HUES6 (cell line): ENCODE results near the gene CACHD1.

ENCODE experiments used
- H3K27ac ChIP-seq: 2 replicates; pipeline ENCODE4 v1.7.0; 2013; ENCODE audit warnings: low read depth, mild to moderate bottlenecking, low read length, inconsistent platforms
- H3K27me3 ChIP-seq: 2 replicates; pipeline ENCODE4 v1.6.1; 2013; ENCODE audit warnings: low read length; ENCODE audit not compliant: control insufficient read depth, insufficient read depth
- H3K36me3 ChIP-seq: 2 replicates; pipeline ENCODE4 v1.6.1; 2013; ENCODE audit warnings: low read length; ENCODE audit not compliant: control insufficient read depth, insufficient read depth
- H3K4me1 ChIP-seq: 2 replicates; pipeline ENCODE4 v1.6.1; 2013; ENCODE audit warnings: low read length; ENCODE audit not compliant: control insufficient read depth, insufficient read depth
- H3K4me3 ChIP-seq: 2 replicates; pipeline ENCODE4 v1.5.1; 2013; ENCODE audit warnings: low read depth, low read length
- H3K9ac ChIP-seq: one replicate; pipeline ENCODE4 v1.6.1; 2013; ENCODE audit warnings: mild to moderate bottlenecking, low read length
- H3K9me3 ChIP-seq: 2 replicates; pipeline ENCODE4 v1.6.1; 2013; ENCODE audit warnings: low read depth, low read length; ENCODE audit not compliant: control insufficient read depth, insufficient read depth

CACHD1 gene

DNA sequence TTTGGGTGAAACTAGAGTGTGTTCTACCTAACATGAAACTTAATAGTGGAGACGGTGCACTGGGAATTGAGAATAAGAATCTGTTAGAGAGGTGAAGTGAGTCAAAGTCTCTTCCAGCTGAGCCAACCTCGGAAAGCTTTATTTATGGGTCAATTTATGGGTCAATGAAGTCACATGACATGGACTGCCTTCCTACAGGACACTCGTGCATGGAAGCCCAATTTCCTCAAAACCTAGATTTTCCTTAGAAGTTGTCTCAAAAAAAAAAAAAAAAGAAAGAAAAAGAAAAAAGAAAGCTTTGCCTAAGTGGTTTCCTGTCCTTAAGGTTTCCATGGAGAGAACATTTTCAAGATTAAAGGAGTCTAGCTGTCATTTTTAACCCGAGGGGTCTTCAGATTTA, 26.7 kb downstream of the CACHD1 start:
- H3K9ac ChIP-seq: no peak overlapping the region

DNA sequence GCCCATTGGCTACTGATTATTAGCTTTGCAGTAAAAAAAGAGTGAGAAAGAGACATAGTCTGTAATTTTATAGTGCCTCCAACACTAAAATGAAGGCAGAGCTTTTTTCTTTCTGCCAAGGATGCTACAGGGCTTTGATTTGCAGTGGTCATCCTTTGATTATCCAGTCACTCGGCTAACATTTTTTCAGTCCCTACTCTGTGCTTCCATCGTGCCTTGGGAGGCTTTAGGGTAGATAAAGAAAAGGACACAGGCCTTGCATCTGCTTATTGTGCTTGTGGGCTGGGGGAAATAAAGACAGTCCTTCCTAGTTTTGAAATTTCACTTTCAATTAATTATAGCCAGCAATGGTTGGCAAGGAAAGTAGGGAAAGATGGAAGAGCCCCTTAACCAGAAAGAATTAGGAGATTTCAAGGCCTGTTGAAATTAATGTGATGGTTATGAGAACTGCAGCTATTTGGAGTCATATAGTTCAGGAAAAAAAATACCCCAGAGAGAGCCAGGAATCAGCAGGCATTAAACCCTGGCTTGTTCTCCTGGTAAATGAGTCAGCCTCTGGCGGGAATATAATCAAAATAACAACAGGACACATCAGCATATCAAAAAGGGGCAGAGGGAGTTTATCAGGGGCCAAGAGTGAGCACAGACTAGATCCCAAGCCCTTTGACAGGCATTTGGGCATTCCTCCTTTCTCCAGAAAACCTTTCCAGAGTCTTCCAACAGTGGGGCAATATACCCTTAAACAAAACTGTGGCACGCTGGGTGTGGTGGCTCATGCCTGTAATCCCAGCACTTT, 27.4 kb downstream of the CACHD1 start:
- H3K27ac ChIP-seq: peak overlapping the region; percentile 66
- H3K27me3 ChIP-seq: no peaks in the 10 kb centered on the region
- 0 out of 2 replicates have a peak overlapping the region, but pooled peaks have one; percentile 13 for H3K4me3 ChIP-seq
- H3K9me3 ChIP-seq: no peaks in the 10 kb centered on the region
- H3K9ac ChIP-seq: peak overlapping the region; percentile 21
- H3K4me1 ChIP-seq: peaks cover 73% of the 10 kb centered on the region
- H3K36me3 ChIP-seq: no peaks in the 10 kb centered on the region; the same call in 1 of the 2 replicates

More for the DNA sequence above, 26.7 kb downstream of the CACHD1 start:
- H3K27me3 ChIP-seq: no peaks in the 10 kb centered on the region
- no peaks in the 10 kb centered on the region for H3K9me3 ChIP-seq
- no peak overlapping the region for H3K4me3 ChIP-seq
- peaks cover 72% of the 10 kb centered on the region for H3K4me1 ChIP-seq
- H3K27ac ChIP-seq: peak overlapping the region; percentile 66
- no peaks in the 10 kb centered on the region; the same call in 1 of the 2 replicates for H3K36me3 ChIP-seq

- Histone ChIP-seq H3K9me3 (no peaks in the 10 kb centered on the region), H3K36me3 (no peaks in the 10 kb centered on the region; the same call in 1 of the 2 replicates), H3K27me3 (no peaks in the 10 kb centered on the region), H3K4me1 (peaks cover 73% of the 10 kb centered on the region), H3K9ac (no peak overlapping the region), H3K27ac (no peak overlapping the region), H3K4me3 (0 out of 2 replicates have a peak overlapping the region, but pooled peaks have one; percentile 13)
Observed at GRCh38 chr1:64498325-64498724, 28.4 kb downstream of the CACHD1 start.

- no peaks in the 10 kb centered on the region for H3K27me3 ChIP-seq
- peaks cover 73% of the 10 kb centered on the region for H3K4me1 ChIP-seq
- H3K36me3 ChIP-seq: no peaks in the 10 kb centered on the region; the same call in 1 of the 2 replicates
- H3K9ac ChIP-seq: no peak overlapping the region
- H3K27ac ChIP-seq: no peak overlapping the region
- no peaks in the 10 kb centered on the region for H3K9me3 ChIP-seq
- no peak overlapping the region for H3K4me3 ChIP-seq
Observed at GRCh38 chr1:64499011-64499410, 29.1 kb downstream of the CACHD1 start.

DNA sequence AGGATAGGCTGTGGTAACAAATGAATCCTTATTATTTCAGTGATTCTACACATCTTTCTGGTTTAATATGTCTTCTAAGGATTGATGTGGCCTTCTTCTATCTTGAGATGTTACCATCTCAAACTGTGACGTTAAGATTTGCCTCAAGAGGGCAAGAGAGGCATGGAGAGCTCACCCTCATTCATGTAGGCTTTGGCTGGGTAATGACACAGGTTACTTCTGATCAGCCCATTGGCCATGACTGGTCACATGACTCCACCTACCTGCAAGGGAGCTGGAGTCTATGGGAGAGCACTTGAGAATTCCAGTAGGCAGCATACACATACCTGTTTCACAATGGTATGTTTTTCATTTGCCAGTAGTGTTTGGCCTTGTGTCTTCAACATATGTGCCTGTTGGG, 30.0 kb downstream of the CACHD1 start:
- no peak overlapping the region for H3K4me3 ChIP-seq
- H3K27ac ChIP-seq: no peak overlapping the region
- peaks cover 73% of the 10 kb centered on the region for H3K4me1 ChIP-seq
- no peaks in the 10 kb centered on the region for H3K9me3 ChIP-seq
- H3K27me3 ChIP-seq: no peaks in the 10 kb centered on the region
- no peak overlapping the region for H3K9ac ChIP-seq
- H3K36me3 ChIP-seq: no peaks in the 10 kb centered on the region; the same call in 1 of the 2 replicates

DNA sequence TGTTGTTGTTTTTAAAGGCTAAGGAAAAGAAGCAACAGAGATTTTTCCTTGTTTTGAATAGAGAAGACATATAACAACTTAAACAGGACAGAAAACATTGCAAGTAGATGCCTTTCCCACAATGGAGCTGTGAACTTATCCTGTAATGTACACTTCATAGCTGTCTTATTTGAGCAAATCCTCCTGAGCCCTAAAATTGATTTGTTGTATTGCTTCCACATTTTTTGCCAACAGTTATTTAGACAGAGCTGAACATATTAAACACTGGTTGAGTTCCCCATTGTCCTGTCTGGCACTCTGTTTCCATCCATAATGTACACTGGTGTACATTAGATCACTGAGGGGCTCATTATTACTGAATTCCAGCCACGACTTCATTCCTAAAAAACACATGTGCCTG, 32.2 kb downstream of the CACHD1 start:
- Histone ChIP-seq H3K4me1 (peaks cover 66% of the 10 kb centered on the region), H3K4me3 (no peak overlapping the region), H3K27ac (no peak overlapping the region), H3K9me3 (no peaks in the 10 kb centered on the region), H3K9ac (no peak overlapping the region), H3K27me3 (peaks cover 13% of the 10 kb centered on the region), H3K36me3 (no peaks in the 10 kb centered on the region; the same call in 1 of the 2 replicates)

GRCh38 chr1:64502931-64503330, 33.0 kb downstream of the CACHD1 start:
- peaks cover 71% of the 10 kb centered on the region for H3K4me1 ChIP-seq
- H3K27ac ChIP-seq: no peak overlapping the region
- no peak overlapping the region; the same call in 1 of the 2 replicates for H3K4me3 ChIP-seq
- no peak overlapping the region for H3K9ac ChIP-seq
- H3K27me3 ChIP-seq: peaks cover 22% of the 10 kb centered on the region
- no peaks in the 10 kb centered on the region for H3K9me3 ChIP-seq
- H3K36me3 ChIP-seq: no peaks in the 10 kb centered on the region; the same call in 1 of the 2 replicates

DNA sequence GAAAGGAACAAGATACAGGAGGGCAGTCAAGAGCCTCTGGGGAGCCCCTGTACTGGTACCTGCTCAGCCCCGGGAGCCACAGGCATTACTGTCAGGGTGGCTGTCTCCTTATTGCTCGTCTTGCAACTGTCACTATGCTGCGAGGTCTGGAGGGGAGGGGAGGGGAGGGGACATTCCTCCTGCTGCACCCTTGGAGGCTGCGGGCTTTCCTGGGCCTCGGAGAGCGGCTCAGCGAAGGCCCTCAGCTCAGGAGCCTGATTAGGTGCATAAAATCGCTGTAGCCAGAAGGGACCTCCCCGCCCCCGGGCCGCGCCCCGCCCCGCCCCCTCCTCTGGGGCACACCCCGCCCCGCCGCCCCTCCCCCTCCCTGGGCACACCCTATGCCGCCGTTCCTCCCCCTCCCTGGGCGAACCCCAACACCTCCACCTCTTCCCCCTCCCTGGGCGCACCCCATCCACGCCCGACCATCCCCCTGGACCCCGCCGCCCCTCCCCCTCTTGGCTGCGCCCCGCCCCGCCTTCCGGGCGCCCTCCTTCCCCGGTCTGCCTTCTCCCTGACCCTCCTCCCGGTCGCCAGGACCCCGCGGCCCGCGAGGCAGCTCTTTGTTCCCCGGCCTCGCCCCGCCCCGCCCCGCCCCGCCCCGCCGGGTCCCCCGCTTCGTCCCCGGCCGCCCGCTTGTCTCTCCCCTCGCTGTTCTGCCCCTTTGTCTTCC, 35.5 kb downstream of the CACHD1 start:
- peak overlapping the region; percentile 74 for H3K9ac ChIP-seq
- H3K4me3 ChIP-seq: peak overlapping the region; percentile 65
- no peaks in the 10 kb centered on the region for H3K36me3 ChIP-seq
- H3K27me3 ChIP-seq: peaks cover 31% of the 10 kb centered on the region
- peaks cover 69% of the 10 kb centered on the region for H3K4me1 ChIP-seq
- no peak overlapping the region for H3K27ac ChIP-seq
- H3K9me3 ChIP-seq: no peaks in the 10 kb centered on the region

GRCh38 chr1:64505944-64506655, 36.2 kb downstream of the CACHD1 start:
- Histone ChIP-seq H3K4me3 (peak overlapping the region; percentile 64), H3K36me3 (no peaks in the 10 kb centered on the region), H3K27ac (no peak overlapping the region), H3K9me3 (no peaks in the 10 kb centered on the region), H3K9ac (peak overlapping the region; percentile 74), H3K27me3 (peaks cover 31% of the 10 kb centered on the region), H3K4me1 (peaks cover 69% of the 10 kb centered on the region)

DNA sequence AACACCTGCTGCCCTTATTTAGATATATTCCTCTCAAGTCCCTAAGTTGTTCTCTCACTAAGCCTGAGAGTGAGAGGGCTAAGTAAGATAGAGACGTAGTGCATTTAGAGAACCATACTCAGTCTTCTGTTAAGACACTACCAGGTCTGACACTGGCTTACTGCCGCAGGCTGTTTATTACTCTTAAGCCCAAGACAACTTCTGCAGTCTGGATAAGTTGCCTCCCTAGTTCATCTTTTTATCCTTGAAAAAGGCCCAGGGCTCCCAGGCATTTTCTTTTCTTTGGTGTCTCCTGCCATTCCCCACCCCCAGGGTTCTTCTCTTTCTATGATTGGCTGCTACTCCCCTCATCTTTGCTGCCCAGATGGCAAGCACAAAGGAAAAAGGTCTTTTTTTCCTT, 38.7 kb downstream of the CACHD1 start:
- Histone ChIP-seq H3K4me3 (no peak overlapping the region), H3K9ac (no peak overlapping the region), H3K4me1 (peaks cover 65% of the 10 kb centered on the region), H3K27ac (no peak overlapping the region), H3K9me3 (no peaks in the 10 kb centered on the region), H3K27me3 (peaks cover 31% of the 10 kb centered on the region), H3K36me3 (no peaks in the 10 kb centered on the region)
